NCI-H1694 (cell line): ENCODE data around the gene CELF1.

Source experiments
- DNase-seq: peaks from one replicate; lab custom pipeline; 2025; lab: John Stamatoyannopoulos, UW

Gene CELF1

DNA sequence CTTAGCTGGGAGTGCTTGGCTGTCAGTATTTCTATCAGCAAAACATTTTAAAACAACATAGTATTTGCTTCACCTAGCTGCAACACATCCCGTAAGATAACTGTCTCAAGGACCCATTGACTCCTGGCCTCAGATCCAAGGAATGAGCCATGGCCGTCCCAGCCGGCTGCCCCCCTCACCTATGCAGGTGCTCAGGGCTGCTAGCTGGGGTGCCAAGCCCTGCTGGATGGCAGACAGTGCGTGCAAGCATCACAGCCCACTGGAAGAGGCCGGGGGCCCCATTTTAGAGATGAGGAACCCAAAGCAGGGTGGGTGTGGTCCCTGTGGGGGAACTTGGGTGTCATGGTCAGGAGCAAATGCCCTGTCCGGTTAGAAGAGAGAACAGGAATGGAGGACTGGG lies 135.2 kb downstream of the CELF1 start:
- no peak for DNase-seq

DNA sequence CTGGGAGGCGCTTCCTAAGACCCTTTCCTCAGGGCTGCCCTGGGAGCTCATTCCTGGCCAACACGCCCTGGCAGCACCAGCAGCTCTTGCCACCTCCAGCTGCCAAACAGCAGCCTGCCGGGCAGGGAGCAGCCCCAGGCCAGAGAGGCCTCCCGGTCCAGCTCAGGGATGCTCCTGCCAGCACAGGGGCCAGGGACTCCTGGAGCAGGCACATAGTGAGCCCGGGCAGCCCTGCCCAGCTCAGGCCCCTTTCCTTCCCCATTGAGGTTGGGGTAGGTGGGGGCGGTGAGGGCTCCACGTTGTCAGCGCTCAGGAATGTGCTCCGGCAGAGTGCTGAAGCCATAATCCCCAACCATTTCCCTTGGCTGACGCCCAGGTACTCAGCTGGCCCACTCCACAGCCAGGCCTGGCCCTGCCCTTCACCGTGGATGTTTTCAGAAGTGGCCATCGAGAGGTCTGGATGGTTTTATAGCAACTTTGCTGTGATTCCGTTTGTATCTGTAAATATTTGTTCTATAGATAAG lies 136.9 kb downstream of the CELF1 start:
- no peak for DNase-seq
